ENCODE results near the gene CDK6.

GRCh38 chr7:92875173-92875572 is 38.8 kb upstream of the CDK6 start:
- no peak for TF ChIP-seq CTCF (conservative IDR thresholded peaks at IDR 0.05; ENCODE audit: low read depth in 2 of 2)
- TF ChIP-seq, protein P1, sequence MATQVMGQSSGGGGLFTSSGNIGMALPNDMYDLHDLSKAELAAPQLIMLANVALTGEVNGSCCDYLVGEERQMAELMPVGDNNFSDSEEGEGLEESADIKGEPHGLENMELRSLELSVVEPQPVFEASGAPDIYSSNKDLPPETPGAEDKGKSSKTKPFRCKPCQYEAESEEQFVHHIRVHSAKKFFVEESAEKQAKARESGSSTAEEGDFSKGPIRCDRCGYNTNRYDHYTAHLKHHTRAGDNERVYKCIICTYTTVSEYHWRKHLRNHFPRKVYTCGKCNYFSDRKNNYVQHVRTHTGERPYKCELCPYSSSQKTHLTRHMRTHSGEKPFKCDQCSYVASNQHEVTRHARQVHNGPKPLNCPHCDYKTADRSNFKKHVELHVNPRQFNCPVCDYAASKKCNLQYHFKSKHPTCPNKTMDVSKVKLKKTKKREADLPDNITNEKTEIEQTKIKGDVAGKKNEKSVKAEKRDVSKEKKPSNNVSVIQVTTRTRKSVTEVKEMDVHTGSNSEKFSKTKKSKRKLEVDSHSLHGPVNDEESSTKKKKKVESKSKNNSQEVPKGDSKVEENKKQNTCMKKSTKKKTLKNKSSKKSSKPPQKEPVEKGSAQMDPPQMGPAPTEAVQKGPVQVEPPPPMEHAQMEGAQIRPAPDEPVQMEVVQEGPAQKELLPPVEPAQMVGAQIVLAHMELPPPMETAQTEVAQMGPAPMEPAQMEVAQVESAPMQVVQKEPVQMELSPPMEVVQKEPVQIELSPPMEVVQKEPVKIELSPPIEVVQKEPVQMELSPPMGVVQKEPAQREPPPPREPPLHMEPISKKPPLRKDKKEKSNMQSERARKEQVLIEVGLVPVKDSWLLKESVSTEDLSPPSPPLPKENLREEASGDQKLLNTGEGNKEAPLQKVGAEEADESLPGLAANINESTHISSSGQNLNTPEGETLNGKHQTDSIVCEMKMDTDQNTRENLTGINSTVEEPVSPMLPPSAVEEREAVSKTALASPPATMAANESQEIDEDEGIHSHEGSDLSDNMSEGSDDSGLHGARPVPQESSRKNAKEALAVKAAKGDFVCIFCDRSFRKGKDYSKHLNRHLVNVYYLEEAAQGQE (IDR thresholded peaks at IDR 0.05; ENCODE audit: unreplicated experiment): no peak
- TF ChIP-seq STAT1 (IDR thresholded peaks at IDR 0.05; ENCODE audit: unreplicated experiment): no peak
